Fibroblast of the aortic adventitia (primary cell): ENCODE data around the gene ZNF639. TPM values are rescaled to one million over a fixed set of nuclear protein-coding genes. Genes with fewer than 3 reads are reported as not detected.
"Not testable (repeated sequence)": the region's sequence is repeated elsewhere in the genome, so short reads cannot be mapped to it uniquely, and the experiment has no call there.

Experiments used
- DNase-seq: peaks from one replicate; pipeline ENCODE4 v3.0.0-alpha.2; 2010; ENCODE audit warnings: low read depth
- H3K4me3 ChIP-seq: 2 replicates; pipeline ENCODE4 v1.5.1; 2011; ENCODE audit warnings: low read depth, mild to moderate bottlenecking, control low read depth, low read length, moderate library complexity
- total RNA-seq: library from RNA; depleted of rRNA; stranded (reverse); fragments of >200 nt; gene quantifications from 2 replicates; pipeline ENCODE4 v1.2.3, GENCODE V29; 2012; ENCODE audit warnings: low replicate concordance
- TF ChIP-seq, protein P1 (sequence below): IDR thresholded peaks from 2 replicates; pipeline ENCODE4 v1.5.1; 2011; ENCODE audit warnings: mild to moderate bottlenecking, low read length, control low read depth, inconsistent platforms; ENCODE audit not compliant: insufficient read depth

Gene ZNF639
- total RNA-seq, 1 donor = 55.8 TPM

DNA sequence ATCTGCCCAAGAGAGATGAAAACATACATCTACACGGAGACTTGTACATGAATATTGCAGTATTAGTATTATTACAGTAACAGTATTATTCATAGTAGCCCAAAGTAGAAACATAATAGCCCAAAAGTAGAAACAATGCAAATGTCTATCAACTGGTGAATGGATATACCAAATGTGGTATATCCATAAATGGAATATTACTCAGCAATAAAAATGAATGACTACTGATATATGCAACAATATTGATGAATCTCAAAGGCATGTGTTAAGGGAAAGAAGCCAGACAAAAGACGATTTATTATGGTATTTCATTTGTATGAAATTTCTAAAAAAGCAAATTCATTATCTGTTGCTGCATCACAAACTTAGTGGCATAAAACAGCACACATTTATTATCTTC, 23.5 kb upstream of the ZNF639 start:
- TF ChIP-seq, protein P1, sequence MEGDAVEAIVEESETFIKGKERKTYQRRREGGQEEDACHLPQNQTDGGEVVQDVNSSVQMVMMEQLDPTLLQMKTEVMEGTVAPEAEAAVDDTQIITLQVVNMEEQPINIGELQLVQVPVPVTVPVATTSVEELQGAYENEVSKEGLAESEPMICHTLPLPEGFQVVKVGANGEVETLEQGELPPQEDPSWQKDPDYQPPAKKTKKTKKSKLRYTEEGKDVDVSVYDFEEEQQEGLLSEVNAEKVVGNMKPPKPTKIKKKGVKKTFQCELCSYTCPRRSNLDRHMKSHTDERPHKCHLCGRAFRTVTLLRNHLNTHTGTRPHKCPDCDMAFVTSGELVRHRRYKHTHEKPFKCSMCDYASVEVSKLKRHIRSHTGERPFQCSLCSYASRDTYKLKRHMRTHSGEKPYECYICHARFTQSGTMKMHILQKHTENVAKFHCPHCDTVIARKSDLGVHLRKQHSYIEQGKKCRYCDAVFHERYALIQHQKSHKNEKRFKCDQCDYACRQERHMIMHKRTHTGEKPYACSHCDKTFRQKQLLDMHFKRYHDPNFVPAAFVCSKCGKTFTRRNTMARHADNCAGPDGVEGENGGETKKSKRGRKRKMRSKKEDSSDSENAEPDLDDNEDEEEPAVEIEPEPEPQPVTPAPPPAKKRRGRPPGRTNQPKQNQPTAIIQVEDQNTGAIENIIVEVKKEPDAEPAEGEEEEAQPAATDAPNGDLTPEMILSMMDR = no peak
- DNase-seq = no peak
- no peak overlapping the region for H3K4me3 ChIP-seq

DNA sequence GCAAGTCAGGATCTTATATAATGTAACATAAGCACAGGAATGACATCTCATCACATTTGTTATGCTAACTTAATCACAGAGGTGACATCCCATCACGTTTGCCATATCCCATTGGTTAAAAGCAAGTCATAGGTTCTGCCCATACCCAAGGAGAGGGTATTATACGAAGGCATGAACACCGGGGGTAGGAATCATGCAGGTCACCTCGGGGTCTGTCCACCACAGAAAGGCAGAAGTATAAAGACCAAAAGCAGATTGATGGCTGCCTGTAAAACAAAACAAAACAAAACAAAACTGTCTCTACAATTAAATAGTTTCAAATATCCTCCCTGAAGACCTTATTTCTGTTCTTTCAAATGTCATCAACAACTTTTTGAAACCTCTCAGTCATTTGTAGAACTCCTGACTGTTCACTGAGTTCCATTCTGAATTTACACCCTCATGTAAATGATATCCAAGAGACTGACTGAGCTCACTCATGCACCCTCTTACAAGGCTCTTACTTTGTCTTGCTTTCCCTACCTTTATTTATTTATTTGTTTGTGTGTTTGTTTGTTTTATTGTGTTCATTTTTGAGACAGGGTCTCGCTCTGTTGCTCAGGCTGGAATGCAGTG, 22.7 kb upstream of the ZNF639 start:
- TF ChIP-seq, protein P1 = no peak
- no peak for DNase-seq
- no peak overlapping the region for H3K4me3 ChIP-seq

DNA sequence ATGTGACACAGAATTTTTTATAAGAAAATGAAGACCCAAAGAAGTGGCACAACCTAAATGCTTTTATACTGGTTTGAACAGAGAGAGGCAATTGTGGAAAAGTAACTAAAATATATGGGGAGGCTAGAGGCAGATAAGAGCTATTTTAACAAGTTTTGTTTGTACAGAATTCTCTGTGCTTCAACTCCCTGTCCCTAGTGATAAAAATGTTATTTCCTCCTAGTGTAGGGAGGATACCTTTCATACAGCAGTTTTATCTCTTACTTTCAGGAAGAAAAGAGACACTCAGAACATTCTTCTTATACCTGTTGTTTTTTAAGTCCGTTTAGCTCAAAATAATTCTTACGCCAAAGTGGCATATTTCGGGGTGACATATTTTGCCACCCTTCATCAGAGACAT, 21.2 kb upstream of the ZNF639 start:
- no peak overlapping the region for H3K4me3 ChIP-seq
- no peak for DNase-seq
- TF ChIP-seq, protein P1 = no peak

DNA sequence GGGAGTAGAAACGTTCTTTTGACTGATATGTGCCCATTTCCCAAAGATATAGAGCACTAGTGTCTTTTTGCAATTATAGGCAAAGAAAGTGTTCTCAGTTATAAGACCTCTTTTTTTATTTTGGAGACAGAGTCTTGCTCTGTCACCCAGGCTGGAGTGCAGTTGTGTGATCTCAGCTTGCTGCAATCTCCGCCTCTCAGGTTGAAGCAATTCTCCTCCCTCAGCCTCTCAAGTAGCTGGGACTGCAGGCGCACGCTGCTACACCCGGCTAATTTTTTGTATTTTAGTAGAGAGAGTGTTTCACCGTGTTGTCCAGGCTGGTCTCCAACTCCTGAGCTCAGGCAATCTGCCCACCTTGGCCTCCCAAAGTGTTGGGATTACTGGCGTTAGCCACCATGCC, 20.7 kb upstream of the ZNF639 start:
- TF ChIP-seq, protein P1 = no peak
- H3K4me3 ChIP-seq = no peak overlapping the region
- no peak for DNase-seq

DNA sequence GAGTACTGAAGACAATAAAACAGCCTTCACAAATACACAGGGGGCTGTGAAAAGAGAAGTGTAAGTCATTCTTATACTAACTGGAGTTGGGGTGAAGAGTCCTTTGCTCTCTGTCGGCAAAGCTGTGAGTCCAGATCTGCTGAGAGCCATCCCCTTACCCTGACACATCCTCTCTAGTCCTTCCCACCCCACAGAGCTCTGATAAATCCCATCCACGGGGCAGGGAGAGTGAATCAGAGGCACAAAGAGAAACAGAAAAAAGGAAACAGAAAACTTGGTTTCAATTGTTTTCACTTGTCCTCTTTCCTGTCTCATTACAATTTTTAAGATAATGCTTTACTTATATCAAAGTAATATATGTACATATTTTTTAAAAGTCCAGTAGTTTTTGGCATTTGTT, 18.2 kb upstream of the ZNF639 start:
- H3K4me3 ChIP-seq = no peak overlapping the region
- DNase-seq = no peak
- TF ChIP-seq, protein P1 = no peak

DNA sequence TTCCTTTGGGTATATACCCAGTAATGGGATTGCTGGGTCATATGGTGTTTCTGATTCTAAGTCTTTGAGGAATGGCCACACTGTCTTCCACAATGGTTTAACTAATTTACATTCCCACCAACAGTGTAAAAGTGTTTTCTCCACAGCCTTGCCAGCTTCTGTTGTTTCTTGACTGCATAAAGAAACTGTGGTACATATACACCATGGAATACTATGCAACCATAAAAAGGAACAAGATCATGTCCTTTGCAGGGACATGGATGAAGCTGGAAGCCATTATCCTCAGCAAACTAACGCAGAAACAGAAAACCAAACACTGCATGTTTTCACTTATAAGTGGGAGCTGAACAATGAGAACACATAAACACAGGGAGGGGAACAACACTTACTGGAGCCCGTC, 15.5 kb upstream of the ZNF639 start:
- not testable (repeated sequence) for DNase-seq

DNA sequence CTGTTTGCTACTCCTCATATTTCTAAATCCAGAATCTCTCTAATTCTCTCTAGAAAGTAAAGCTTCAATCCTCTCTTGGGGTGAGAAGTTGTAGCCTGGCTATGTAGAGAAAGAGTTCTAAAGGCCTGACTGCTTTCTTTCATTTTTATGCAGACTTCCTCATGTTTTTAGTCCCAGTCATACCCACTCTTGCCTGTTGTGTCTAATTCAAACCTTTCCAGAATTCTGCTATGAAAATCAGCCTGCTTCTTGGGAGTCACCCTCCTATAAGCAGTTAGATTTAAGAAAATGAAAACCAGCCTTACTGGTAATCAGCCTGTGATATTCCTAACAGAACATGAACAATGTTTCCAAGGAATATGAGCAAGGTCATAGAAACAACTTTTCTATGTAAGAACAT, 14.8 kb upstream of the ZNF639 start:
- DNase-seq = peak; percentile 17
- no peak overlapping the region for H3K4me3 ChIP-seq
- TF ChIP-seq, protein P1 = no peak

More for the DNA sequence above, 15.5 kb upstream of the ZNF639 start:
- not testable (repeated sequence) for H3K4me3 ChIP-seq
